Liver (tissue), 3 donors: ENCODE measurements around the gene OR2Z1.

ENCODE experiments used
- CTCF ChIP-seq: fragments of 150-350 bp; IDR thresholded peaks from 2 replicates; pipeline ENCODE4 v1.5.1; 2017; ENCODE audit warnings: improper control_type of control experiment, low read depth, low read length; ENCODE audit not compliant: missing input control
- GABPA ChIP-seq, 2 donors: IDR thresholded peaks in 1 of 2; conservative IDR thresholded peaks in 1 of 2; 2 replicates each; pipeline ENCODE4 v1.6.1; 2016; ENCODE audit warnings: antibody characterized with exemption in 2 of 2, mild to moderate bottlenecking in 1 of 2, moderate library complexity in 1 of 2
- NR2F2 ChIP-seq: IDR thresholded peaks from 2 replicates; pipeline ENCODE4 v1.6.1; 2016; ENCODE audit warnings: antibody characterized with exemption
- SP1 ChIP-seq: IDR thresholded peaks from 2 replicates; pipeline ENCODE4 v1.6.1; 2018; ENCODE audit warnings: antibody characterized with exemption, mild to moderate bottlenecking
- TF ChIP-seq, protein P1 (sequence below): IDR thresholded peaks from 2 replicates; pipeline ENCODE4 v1.6.1; 2016; ENCODE audit warnings: antibody characterized with exemption
- donor health status: healthy.
- donor health status: healthy.

GRCh38 chr19:8721334-8721733, at the start of gene OR2Z1:
- TF ChIP-seq GABPA (IDR thresholded peaks at IDR 0.05 in 1 of 2, conservative IDR thresholded peaks at IDR 0.05 in 1 of 2) (no peak), SP1 (no peak), CTCF (no peak), NR2F2 (no peak)
- TF ChIP-seq, protein P1, sequence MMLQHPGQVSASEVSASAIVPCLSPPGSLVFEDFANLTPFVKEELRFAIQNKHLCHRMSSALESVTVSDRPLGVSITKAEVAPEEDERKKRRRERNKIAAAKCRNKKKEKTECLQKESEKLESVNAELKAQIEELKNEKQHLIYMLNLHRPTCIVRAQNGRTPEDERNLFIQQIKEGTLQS, result no peak
